Calu3 (cell line): Measurements from ENCODE around the gene MAGEF1. TPM values are rescaled to one million over a fixed set of nuclear protein-coding genes. Genes with fewer than 3 reads are reported as not detected.

Experiments
- BruUV-seq: library from RNA; stranded (reverse); fragments of 400-500 nt; replicated peaks from 2 replicates; lab custom pipeline; 2021; lab: Mats Ljungman, UMichigan
- CTCF ChIA-PET: fragments of 300-600 bp; sonication (Branson Sonifier 250); formaldehyde crosslinking; loops from one replicate; lab custom pipeline; 2022; ENCODE audit warnings: antibody characterized with exemption; lab: Charles Lee
- DNase-seq: peaks from one replicate; pipeline ENCODE4 v3.0.0; 2022
- H3K27ac Mint-ChIP-seq: one replicate; pipeline ENCODE4 v1.8.0; 2022; ENCODE audit warnings: mixed read lengths; ENCODE audit not compliant: unreplicated experiment
- H3K27me3 Mint-ChIP-seq: one replicate; pipeline ENCODE4 v1.8.0; 2022; ENCODE audit warnings: mixed read lengths; ENCODE audit not compliant: unreplicated experiment
- H3K36me3 Mint-ChIP-seq: one replicate; pipeline ENCODE4 v1.8.0; 2022; ENCODE audit warnings: mild to moderate bottlenecking, moderate library complexity, mixed read lengths; ENCODE audit not compliant: insufficient read depth, unreplicated experiment
- H3K4me1 Mint-ChIP-seq: one replicate; pipeline ENCODE4 v1.8.0; 2022; ENCODE audit warnings: mild to moderate bottlenecking, low read depth, mixed read lengths; ENCODE audit not compliant: unreplicated experiment
- H3K4me3 Mint-ChIP-seq: one replicate; pipeline ENCODE4 v1.8.0; 2022; ENCODE audit warnings: mild to moderate bottlenecking, low read depth, moderate library complexity, mixed read lengths; ENCODE audit not compliant: unreplicated experiment
- H3K9me3 Mint-ChIP-seq: one replicate; pipeline ENCODE4 v1.8.0; 2022; ENCODE audit warnings: low read depth, mixed read lengths; ENCODE audit not compliant: unreplicated experiment
- CTCF ChIP-seq: fragments of 200-600 bp; IDR thresholded peaks from one replicate; pipeline ENCODE4 v1.8.0; 2022; ENCODE audit warnings: antibody characterized with exemption; ENCODE audit not compliant: unreplicated experiment
- intact Hi-C: fragments of 100-400 bp; cut with micrococcal nuclease; formaldehyde crosslinking; loops from one replicate; pipeline ENCODE4 v1.10.0; 2022; ENCODE audit not compliant: unreplicated experiment
- total RNA-seq: library from RNA; stranded (reverse); gene quantifications from 2 replicates; pipeline ENCODE4 v1.2.3, GENCODE V29; 2022

Gene MAGEF1
- total RNA-seq, 1 experiment from 2014 or later, result 57.9 TPM

GRCh38 chr3:184716622-184717398, 4.9 kb upstream of the MAGEF1 start:
- TF ChIP-seq CTCF, result no peak
- H3K4me1 Mint-ChIP-seq, result peaks cover 24% of the 10 kb centered on the region
- H3K4me3 Mint-ChIP-seq, result no peak overlapping the region
- BruUV-seq, result no TSS peak
- CTCF ChIA-PET, result no interaction called here
- no peaks in the 10 kb centered on the region for H3K9me3 Mint-ChIP-seq
- peaks cover 6% of the 10 kb centered on the region for H3K36me3 Mint-ChIP-seq
- H3K27ac Mint-ChIP-seq, result no peak overlapping the region
- intact Hi-C loops, result no loop called here
- DNase-seq, result no peak
- peaks cover 9% of the 10 kb centered on the region for H3K27me3 Mint-ChIP-seq

GRCh38 chr3:184715943-184716621, 4.2 kb upstream of the MAGEF1 start:
- CTCF ChIA-PET, result interaction anchor here (0.7 kb wide), 1 partner anchor 70 kb away, joined by 4 read pairs; no protein-coding TSS in a partner anchor
- Mint-ChIP-seq H3K27me3 (peaks cover 9% of the 10 kb centered on the region), H3K4me3 (no peak overlapping the region), H3K36me3 (peaks cover 14% of the 10 kb centered on the region), H3K4me1 (peaks cover 24% of the 10 kb centered on the region), H3K27ac (no peak overlapping the region), H3K9me3 (no peaks in the 10 kb centered on the region)
- intact Hi-C loops, result no loop called here
- no peak for DNase-seq
- BruUV-seq, result no TSS peak
- TF ChIP-seq CTCF, result no peak

- peaks cover 35% of the 10 kb centered on the region for H3K4me1 Mint-ChIP-seq
- CTCF ChIA-PET, result interaction anchor here (1.2 kb wide), 1 partner anchor 152 kb away, joined by 4 read pairs; the partner anchor contains the start of gene EPHB3
- H3K27me3 Mint-ChIP-seq, result peaks cover 8% of the 10 kb centered on the region
- intact Hi-C loops, result no loop called here
- no peak overlapping the region for H3K4me3 Mint-ChIP-seq
- TF ChIP-seq CTCF, result no peak
- no peak for DNase-seq
- H3K27ac Mint-ChIP-seq, result no peak overlapping the region
- peaks cover 33% of the 10 kb centered on the region for H3K36me3 Mint-ChIP-seq
- no TSS peak for BruUV-seq
- H3K9me3 Mint-ChIP-seq, result no peaks in the 10 kb centered on the region
Observed at GRCh38 chr3:184713521-184713920, 1.7 kb upstream of the MAGEF1 start.

GRCh38 chr3:184713040-184713355, 1.1 kb upstream of the MAGEF1 start:
- peak overlapping the region; percentile 50 for H3K27ac Mint-ChIP-seq
- CTCF ChIA-PET, result interaction anchor here (0.7 to 1.2 kb wide), 2 partner anchors 114 to 152 kb away, joined by 3 to 4 read pairs; partner anchors contain the start of gene EPHB3
- no peak for DNase-seq
- BruUV-seq, result no TSS peak
- TF ChIP-seq CTCF, result no peak
- H3K4me3 Mint-ChIP-seq, result peak overlapping the region; percentile 82
- peaks cover 3% of the 10 kb centered on the region for H3K27me3 Mint-ChIP-seq
- intact Hi-C loops, result no loop called here
- peaks cover 35% of the 10 kb centered on the region for H3K4me1 Mint-ChIP-seq
- no peaks in the 10 kb centered on the region for H3K9me3 Mint-ChIP-seq
- peaks cover 33% of the 10 kb centered on the region for H3K36me3 Mint-ChIP-seq
